ENCODE results near the gene CDH23.

DNA sequence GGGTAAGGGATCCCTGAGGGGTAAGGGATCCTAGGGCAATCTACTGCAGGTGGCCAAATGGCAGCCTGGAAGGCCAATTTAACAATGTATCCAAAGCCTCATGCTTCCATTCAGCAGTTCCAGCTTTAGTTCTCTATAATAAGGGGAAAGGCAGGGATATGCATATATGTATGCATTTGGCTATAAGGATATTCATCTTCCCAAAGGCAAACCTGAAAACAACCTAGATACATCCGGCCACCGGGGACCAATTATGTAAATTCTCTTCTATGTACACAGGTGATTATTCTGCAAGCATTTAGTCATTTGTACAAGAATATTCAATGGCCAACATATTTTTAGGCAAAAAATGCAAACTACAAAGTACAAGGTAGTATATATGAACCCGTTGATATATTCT, 427.6 kb downstream of the CDH23 start:
- no peak for TF ChIP-seq GATA2 (IDR thresholded peaks at IDR 0.05; ENCODE audit: low read depth, low read length)
- no peak for TF ChIP-seq GATA3 (IDR thresholded peaks at IDR 0.05; ENCODE audit: low read depth, low read length)

All from SH-SY5Y (cell line).